ENCODE results near the gene RHOF. TPM values are rescaled to one million over a fixed set of nuclear protein-coding genes. Genes with fewer than 3 reads are reported as not detected.

The RHOF gene
- total RNA-seq, 1 experiment from 2014 or later, result 116 TPM

DNA sequence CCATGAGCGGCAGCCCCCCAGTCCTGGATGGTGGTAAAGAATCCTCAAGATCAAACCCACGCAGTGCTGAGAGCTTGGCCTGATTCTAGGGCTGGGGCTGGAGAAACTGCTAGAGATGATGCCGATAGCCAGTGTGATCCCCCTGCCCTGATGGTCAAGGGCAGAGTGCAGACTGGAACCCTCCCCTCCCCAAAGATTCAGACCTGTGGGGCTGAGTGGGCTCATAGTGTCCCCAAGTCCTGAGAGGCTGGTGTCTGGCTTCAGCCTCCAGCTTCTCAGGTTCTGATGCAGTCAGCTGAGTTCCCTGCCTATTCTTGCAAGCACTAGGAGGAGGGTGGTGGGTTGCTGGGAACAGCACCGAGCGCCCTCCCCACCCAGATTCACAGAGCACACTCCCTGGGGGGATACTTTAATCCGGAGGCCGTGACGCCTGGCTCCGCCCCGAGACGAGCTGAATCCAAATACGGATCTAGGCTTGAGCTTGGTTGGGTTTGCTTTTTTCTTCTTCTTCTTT lies 11.9 kb downstream of the RHOF start:
- BruUV-seq (replicated peaks), result no TSS peak
- H2AFZ ChIP-seq (ENCODE audit: low read depth, low read length, poor library complexity, severe bottlenecking), result no peak overlapping the region
- H3K9me3 ChIP-seq (ENCODE audit: control insufficient read depth in 1 of 2, insufficient read depth in 1 of 2, low read depth in 1 of 2, low read length in 2 of 2), result no peaks in the 10 kb centered on the region
- intact Hi-C loops (cut with micrococcal nuclease), result no loop called here
- TF ChIP-seq ZNF274 (IDR thresholded peaks at IDR 0.05; ENCODE audit: low read depth, low read length), result no peak
- TF ChIP-seq SIN3A (IDR thresholded peaks at IDR 0.05; ENCODE audit: low read depth), result no peak
- TF ChIP-seq ZFX (IDR thresholded peaks at IDR 0.05), result no peak
- peak; percentile 16; the same call in 1 of the 2 replicates for TF ChIP-seq POLR2AphosphoS5 (IDR thresholded peaks at IDR 0.05; ENCODE audit: low read depth, low read length)
- TF ChIP-seq EZH2phosphoT487 (IDR thresholded peaks at IDR 0.05; ENCODE audit: borderline replicate concordance), result no peak
- TF ChIP-seq FOSL1 (IDR thresholded peaks at IDR 0.05; ENCODE audit: low read depth), result no peak
- TF ChIP-seq CTCF (IDR thresholded peaks at IDR 0.05 in 2 of 3, conservative IDR thresholded peaks at IDR 0.05 in 1 of 3; ENCODE audit: borderline replicate concordance in 1 of 3, insufficient read depth in 1 of 3, low read depth in 2 of 3, low read length in 2 of 3), result no peak
- H3K9ac ChIP-seq (ENCODE audit: low read length), result no peak overlapping the region
- H3K9me2 ChIP-seq (ENCODE audit: insufficient read depth), result no peaks in the 10 kb centered on the region
- H3K4me3 ChIP-seq (replicated peaks in 1 of 2; ENCODE audit: low read depth in 1 of 2, low read length in 2 of 2), result no peak overlapping the region
- no peak for ATAC-seq
- RAD21 ChIA-PET (ENCODE audit: low non-redundant PET in 1 of 2, low total read pairs in 2 of 2, uncharacterized antibody in 2 of 2, unreplicated experiment in 2 of 2), result no interaction called here
- peaks cover 3% of the 10 kb centered on the region; the same call in 1 of the 2 replicates for H4K20me1 ChIP-seq (ENCODE audit: insufficient read depth)
- CTCF ChIA-PET, result interaction anchor here (1.0 to 1.8 kb wide), 2 partner anchors 8 to 13 kb away, joined by 4 to 15 read pairs; partner anchors contain the start of gene RHOF
- no peaks in the 10 kb centered on the region for H3K27me3 ChIP-seq (ENCODE audit: insufficient read depth, low read length)
- H3K4me1 ChIP-seq (ENCODE audit: control insufficient read depth in 1 of 2, insufficient read depth in 2 of 2, low read length in 2 of 2), result peaks cover 29 to 62% of the 10 kb centered on the region in 2 experiments
- POLR2A ChIA-PET, result interaction anchor here (6.9 kb wide), 1 partner anchor 13 kb away, joined by 33 read pairs; the partner anchor contains the start of gene RHOF
- peaks cover 19 to 23% of the 10 kb centered on the region in 2 experiments; a peak in 3 of 4 replicates for H3K36me3 ChIP-seq (ENCODE audit: control insufficient read depth in 1 of 2, insufficient read depth in 2 of 2, low read length in 2 of 2)
- H3K27ac ChIP-seq (ENCODE audit: low read depth, low read length), result peak overlapping the region; percentile 28
- peaks cover 52% of the 10 kb centered on the region for H3K79me2 ChIP-seq (ENCODE audit: insufficient read depth, low read length)
- no peak overlapping the region for H3K4me2 ChIP-seq (ENCODE audit: low read length)
- no peak for DNase-seq (ENCODE audit: low read depth, low spot score)

Data from HCT116 (cell line).